GM04503 (cell line): ENCODE data around the gene GALNTL6.

Experiments used
- DNase-seq: peaks from one replicate; pipeline ENCODE4 v3.0.0-alpha.2; 2012; ENCODE audit warnings: low read depth

GALNTL6 gene

DNA sequence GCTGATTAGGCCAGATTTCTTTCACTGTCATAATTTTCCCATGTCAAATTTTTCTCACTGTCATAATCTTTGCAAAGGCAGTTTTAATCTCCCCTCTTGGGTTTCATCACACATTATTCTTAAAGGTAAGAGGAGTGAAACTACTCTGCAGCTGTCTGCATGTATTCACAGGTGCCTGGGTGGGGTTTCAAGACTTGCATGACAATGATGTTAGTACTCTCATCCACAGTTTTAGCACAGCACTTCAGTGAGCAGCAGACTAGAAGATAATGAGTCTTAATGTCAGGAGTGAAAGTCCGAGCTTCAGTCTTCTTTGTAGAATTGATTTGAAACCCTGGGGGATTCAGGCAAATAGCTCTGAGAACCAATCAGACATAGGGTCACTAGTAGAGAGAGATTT is 1172.9 kb downstream of the GALNTL6 start:
- DNase-seq: no peak

DNA sequence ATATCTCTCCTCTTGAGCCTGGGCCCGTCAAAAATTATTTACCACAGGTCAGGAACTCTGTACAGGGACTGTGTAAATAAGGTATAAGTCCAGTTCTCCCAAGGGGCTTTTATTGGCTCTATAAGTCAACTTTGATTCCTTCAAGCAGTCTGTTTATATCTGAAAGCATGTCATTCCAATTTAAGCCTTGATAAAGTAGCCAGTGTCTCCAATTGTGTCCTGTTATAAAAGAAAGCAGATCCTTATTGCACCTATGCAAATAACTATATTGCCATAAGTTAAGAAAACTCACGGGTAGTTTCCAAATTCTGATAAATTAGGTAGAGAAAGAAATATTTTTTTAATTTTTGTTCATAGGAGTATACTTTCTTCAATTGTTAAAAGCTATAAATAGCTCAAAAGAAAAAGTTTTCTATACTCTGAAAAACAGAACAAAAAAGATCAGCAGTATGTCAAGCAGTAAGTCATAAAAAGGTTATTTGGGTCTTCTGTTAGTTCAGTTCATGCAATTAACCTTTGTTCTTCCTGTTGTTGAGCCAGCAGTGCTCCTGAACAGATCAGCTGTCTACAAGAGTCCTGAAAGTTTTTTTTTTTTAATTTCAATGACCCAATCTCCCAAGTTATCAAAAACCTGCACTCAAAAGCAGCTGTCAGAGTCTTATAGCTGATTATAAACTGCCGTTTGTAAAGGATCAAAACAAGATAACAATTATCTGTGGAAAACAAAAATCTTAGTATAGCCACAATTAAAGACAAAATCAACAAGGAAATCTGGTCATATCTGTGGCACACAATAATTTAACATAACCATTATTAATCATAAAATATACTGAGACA is 1177.0 kb downstream of the GALNTL6 start:
- no peak for DNase-seq

DNA sequence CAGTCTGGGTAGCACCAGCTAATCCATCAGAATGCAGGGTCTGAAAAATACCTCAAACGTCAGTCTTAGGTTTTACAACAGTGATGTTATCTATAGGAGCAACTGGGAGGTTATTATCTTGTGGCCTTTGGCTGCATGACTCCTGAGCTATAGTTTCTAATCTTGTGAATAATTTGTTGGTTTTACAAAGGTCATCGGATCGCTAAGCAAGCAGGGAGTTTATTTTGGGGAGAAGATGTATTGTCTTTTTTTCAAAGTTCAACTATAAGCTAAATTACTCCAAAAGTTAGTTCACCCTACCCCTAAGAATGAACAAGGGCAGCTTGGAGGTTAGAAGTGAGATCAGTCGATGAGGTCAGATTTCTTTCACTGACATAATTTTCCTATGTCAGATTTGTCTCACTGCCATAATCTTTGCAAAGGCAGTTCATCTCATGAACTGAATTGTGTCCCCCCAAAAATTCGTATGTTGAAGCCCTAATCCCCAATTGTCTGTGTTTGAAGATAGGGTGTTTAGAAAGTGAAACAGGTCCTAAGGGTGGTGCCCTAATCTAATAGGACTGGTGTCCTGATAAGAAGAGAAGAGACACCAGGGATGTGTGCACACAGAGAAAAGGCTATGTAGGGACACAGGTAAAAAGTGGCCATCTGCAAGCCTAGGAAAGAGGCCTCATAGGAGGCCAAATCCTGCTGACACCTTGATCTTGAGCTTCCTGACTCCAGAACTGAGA is 1179.6 kb downstream of the GALNTL6 start:
- DNase-seq: no peak

DNA sequence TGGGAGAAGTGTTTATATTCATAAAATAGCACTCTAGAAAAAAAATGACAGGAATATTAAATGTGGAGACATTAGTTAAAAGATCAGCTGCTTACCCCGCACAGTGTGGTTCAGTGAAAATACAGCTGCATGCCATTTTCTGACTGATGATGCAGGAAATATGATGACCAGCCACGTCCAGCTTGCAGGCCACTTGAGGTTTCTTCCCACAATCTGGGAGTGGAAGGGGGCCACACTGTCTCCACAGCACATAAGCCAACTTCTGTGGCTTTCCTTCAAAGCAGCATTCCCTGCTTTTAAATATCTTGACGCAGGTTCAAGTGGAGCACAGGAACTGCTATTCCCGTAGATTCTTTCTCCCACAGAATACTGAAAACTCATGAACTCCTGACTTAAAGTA is 1182.0 kb downstream of the GALNTL6 start:
- DNase-seq: no peak

DNA sequence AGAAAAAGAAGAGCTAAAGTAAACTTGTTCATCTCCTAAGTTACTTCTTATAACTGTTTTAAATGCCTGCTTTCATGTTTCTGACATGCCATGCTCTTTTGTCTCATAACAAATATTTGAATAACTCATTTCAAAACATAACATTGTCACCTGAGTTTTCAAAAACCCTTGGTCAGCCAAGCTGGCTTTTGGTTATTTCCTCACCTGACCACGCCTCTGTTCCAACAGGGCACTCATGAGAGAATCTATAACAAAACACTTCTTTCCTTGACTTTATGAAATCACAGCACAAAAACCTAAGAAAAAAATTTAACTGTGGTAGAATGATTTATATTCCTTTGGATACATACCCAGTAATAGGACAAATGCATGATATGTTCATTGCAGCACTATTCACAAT is 1182.5 kb downstream of the GALNTL6 start:
- DNase-seq: no peak

DNA sequence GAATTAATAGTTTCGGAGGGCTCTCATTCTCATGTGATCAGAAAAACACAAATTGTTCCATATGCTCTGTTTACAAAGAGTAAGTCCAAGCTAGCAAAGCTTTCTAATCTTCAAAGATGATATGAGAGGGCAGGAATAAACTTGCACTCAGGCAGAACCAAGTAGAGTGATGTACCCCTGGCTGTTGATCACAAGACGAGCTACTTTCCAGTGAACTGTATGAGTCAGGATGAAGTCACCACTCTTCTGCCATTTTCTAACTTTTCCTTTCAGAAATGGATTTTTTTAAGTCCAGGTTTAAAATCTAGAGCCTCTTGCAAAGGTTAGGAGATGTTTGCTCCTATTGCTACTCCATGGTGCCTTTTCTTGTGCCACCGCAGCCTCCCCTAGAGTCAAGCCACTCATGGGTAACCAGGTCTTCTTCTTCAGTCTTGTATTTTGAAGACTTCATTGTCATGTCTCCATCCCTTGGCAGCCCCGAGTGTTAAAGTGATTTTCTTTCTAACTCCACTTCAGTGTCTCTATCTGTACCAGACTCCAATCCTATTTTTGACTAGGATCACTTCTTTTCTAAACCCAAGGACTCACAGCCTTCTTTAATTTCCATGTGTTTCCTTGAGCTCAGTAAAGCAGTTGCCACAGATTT is 1183.5 kb downstream of the GALNTL6 start:
- DNase-seq: no peak

DNA sequence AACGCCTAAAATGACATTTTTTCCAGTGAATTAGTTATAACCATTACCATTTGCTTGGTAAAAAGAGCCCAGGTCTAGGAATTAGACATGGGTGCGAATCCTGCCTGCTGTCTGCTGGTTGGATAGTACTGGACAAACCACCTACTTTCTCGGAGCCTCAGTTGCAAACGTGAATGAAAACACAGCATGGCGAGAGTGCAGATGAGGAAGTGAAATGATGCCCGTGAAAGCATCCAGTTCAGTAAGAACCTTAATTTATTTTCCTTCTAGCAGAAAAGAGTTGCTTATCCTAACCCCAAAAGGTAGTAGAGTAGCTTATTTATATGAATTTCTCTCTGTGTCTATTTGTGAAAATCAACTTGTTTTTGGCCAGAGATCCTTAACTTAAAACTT is 1184.0 kb downstream of the GALNTL6 start:
- DNase-seq: no peak

DNA sequence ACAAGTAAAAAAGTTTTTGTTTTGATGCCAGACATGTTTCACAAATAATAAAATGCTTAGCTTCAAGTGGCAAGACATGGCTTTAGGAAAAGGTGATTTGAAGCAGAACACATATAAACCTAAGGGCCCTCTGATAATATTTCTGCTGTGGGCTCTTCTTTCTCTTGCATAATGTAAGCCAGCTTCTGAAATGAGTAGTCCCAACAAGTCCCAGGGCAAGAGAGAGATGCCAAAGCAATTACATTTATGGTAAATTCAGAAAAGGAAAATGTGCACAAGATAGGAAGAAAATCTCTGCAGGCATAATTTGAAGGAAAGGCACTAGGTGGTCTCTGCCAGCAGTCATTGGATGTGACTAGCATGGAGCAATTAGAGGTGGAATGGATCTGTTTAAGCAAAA is 1184.7 kb downstream of the GALNTL6 start:
- DNase-seq: no peak

DNA sequence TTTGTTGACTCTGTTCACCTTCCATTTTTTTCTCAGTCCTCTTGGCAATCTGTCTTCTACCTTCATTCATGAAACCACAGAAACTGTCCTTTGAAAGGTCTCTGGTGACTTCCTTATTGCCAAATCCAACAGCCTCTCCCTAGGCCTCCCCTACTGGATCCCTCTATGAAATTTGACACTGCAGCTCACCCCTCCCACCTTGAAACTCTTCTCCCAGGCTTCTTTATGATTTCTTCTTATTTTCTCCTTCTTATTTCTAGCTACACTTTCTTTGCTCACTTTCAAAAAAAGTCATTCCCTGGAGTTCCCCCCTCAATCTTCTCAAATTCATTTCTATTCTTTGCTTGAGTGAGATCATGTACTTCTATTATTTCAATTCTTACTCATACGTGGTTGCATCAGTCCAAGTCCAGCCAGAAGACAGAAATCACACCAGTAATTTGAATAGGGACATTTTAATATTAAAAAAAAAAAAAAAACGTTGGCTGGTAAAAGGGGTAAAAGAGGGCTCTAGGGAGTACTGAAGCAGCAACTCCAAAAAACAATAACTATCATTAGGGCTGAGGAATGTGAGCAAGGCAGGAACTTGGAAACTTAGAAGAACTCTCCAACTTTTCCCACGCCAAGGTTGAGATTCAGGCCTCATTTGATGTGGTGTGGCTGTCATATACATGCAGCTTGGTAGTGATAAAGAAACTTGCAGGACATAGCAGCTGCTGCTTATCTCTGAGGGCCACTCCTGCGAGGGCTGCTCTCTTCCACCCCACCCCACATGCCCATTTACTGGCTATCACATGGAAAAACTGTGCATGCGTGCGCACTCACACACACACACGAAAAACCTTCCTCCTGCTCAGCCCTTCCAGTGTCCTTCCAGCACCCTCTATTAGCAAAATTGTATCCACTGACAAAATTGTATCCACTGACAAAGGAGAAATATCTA is 1185.6 kb downstream of the GALNTL6 start:
- DNase-seq: no peak

DNA sequence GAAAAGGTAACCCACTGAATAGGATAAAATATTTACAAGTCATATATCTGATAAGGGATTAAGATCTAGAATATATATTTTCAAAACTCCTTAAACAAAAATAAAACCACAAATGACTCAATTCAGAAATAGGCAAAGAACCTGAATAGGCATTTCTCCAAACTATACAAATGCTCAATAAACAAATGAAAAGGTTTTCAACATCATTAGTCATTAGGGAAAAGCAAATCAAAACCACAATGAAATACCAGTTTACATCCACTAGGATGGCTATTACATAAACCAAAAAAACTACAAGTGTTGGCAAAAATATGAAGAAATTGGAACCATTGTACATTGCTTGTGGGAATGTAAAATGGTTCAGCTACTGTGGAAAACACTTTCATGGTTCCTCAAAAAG is 1188.4 kb downstream of the GALNTL6 start:
- no peak for DNase-seq

DNA sequence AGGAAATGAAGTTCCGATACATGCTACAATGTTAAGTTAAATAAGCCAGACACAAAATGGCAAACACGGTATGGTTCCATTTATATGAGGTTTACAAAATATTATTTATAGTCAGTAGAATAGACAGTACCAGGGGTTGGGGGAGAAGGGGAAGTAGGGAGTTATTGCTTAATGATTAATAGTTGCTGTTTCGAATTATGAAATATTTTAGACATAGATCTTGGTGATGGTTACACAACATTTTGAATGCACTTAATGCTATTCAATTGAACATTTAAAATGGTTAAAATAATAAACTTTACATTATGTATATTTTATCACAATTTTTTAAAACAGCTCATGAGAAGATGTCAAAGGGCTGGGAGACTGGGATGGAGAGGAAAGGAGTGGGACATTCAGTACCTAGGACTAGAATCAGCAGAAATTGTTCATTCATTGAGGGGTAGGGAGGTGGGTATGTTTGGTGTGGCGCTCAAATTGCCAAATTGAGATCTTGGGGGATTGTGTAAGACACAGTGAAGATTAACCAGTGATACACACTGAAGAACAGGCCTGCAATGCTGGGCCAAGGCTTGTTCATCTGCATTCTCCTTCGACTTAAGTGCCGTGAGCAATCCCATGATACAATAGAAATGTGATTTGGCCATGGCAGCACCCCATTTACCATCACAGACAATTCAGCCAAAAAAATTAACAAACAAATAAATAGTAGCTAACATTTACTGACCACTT is 1189.8 kb downstream of the GALNTL6 start:
- DNase-seq: no peak

DNA sequence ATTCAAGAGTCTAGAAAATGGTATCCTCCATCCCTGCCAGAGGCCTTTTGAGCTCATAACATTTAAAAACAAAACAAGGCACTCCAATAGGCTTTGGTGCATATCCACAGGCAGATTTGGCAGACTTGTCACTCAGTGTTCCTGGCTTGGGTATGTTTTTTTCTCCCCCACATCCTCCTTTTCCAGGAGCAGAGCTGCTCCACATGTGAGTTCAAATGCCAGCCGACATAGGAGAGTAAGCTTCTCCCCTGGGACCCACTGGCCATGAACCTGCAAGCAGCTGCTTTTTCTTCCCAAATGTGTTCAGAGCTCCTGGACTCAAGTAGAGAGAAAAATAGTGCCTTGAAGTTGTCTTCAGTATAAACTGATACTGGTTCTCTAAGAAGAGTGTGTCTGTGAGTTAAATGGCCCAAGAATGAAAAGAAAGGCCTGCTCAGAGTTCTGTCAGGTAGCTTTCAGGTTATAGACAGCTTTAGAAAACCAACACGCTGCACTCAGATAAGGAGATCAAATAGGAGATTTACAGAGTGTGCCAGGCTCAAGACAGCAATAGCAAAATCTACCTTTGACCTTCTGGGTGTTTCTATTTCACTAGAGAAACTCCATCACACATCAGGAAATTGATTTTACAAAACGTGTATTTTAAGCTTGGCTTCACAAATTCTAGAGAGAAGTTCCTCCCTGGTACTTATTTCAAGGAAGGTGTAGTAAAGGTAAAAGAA is 1192.9 kb downstream of the GALNTL6 start:
- no peak for DNase-seq

DNA sequence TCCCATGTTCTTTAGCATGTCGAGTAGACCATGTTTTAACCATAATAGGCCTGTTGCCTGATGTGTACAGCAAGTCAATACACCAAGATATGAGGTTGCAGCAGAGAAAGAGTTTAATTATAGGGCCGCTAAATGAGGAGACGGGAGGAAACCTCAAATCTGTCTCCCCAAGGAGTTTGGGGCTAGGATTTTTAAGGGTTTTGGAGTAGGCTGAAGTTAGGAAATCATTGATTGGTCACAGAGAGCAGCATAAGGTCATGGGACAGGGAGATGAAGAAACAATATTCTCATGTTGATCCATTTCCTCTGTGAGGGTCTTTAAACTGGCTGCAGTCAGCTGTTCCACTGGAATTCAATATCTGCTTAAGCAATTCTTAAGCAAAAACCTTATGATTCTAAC is 1195.2 kb downstream of the GALNTL6 start:
- DNase-seq: no peak

DNA sequence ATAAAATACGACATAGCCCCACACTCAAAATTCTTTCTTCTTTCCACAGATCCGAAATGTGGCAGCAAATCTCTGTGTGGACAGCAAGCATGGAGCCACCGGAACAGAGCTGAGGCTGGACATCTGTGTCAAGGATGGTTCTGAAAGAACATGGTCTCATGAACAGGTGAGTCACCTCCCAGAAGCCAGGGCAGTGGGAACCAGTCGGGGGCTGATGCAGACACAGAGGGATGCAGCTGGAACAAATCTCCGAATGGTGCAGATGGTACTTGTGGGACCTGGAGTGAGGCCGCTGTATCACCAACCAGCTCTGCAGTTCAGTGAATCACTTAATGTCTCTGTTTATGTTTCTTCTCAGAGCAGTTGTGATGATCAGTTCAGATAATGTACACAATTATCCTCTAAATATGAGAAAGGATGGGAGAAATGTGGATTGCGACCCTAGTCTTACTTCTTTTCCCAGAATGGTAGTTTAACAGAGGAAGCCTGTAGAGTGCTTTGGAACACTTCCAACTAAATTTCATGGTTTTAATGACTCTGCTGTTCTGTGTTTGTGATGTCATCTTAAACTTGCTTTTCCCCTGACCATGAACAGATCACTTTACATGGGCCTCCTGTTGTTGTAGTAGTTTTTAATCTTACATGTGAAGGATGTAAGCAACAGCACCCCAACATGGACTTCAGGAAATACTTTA is 1196.1 kb downstream of the GALNTL6 start:
- no peak for DNase-seq

DNA sequence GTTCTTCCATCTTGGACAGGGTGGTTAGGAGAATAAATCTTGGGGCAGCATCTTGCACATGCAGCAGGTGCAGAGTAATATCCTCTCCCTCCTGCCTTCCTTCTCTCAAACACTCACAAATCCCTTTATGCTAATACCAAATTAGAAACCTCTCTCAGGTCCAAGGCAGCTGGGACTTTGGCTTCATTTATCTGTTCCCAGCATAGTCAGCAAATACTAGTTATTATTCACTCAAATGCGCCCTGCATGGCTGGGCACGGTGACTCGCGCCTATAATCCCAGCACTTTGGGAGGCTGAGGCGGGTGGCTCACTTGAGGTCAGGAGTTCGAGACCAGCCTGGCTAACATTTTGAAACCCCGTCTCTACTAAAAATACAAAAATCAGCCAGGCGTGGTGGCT is 1199.4 kb downstream of the GALNTL6 start:
- no peak for DNase-seq

DNA sequence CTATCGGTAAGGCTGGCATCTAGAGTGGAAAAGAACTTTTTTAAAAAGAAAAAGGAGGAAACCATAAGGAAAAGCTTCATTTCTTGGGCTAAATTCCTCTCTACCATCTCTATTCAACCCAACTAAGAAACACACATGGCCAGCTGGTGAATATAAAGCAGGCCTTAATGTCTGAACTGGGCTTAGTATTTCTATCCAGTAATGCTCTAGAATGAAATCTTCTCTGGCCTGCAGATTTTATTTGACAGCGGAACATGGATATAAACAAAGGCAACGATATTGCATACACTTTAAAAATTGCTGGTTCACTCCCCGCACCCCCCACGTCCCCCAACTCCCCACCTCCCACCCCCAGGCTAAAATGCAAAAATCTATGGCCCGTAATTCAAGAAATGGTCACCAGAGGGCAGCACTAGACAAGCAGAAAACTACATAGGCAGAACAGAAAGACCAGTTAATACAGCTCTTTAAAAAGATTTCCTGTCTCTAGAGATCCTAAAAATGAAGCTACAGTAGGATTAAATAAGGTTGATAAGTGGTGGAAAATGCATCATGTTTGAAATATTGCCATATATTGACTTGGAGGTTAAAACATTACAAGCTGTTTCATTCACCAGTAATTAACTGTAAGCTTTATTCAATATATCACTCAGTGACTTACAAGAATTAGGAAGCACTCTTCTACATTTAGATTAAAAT is 1200.2 kb downstream of the GALNTL6 start:
- DNase-seq: no peak

DNA sequence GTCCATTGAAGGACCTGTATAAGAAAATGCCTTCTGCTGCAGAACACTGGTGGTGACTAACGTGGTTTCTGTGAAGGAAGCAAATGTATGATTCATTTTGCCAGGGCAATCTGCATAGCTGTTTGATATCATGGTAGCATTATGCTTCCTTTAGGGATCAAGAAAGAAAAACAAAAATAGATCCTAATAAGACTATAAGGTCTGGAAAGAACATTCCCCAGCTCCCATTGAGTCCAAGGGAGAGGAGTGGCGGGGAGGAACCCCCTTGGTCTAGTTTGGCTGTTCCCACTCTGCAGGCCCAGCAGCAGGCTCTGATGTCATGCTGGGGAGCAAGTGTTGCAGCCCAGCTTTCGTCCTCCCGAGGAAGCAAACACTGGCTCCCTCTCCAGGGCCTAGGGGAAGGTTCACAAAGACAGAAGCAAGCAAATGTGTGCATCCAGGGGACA is 1200.9 kb downstream of the GALNTL6 start:
- no peak for DNase-seq

DNA sequence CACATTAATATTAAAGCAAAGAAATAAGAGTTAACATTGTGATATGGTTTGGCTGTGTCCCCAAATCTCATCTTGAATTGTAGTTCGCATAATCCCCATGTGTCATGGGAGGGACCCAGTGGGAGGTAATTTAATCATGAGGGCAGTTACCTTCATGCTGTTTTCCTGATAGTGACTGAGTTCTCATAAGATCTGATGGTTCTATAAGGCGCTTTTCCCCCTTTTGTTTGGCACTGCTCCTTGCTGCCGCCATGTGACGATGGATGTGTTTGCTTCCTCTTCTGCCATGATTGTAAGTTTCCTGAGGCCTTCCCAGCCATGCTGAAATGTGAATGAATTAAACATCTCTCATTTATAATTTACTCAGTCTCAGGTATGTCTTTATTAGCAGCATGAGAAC is 1201.6 kb downstream of the GALNTL6 start:
- DNase-seq: no peak

DNA sequence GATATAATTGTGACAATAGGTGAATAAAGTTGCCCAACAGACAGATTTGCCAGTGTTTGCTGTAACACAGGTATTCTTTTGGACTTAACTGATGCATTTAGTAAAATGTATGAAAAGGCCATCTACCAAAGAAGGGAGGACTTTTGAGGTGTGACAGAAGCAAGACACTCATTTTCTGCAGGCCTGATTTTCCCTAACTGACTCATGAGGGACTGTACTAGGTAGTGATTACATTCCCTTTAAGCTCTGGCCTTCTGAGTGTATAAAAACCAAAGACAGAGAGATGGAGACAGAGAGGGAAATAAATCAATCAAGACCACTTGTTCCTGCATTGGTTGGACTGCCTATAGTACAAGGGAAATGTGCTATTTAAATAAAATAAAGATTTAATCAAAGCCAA is 1204.6 kb downstream of the GALNTL6 start:
- DNase-seq: no peak
